GM21381 (cell line): ENCODE measurements around the gene REEP6.
"Not testable (repeated sequence)": the region's sequence is repeated elsewhere in the genome, so short reads cannot be mapped to it uniquely, and the experiment has no call there.

Source experiments
- ATAC-seq: cut with Tn5 transposase; IDR thresholded peaks from one replicate; pipeline ENCODE4 v1.9.1; 2021; ENCODE audit warnings: mild to moderate bottlenecking, moderate library complexity; ENCODE audit not compliant: unreplicated experiment

The REEP6 gene

DNA sequence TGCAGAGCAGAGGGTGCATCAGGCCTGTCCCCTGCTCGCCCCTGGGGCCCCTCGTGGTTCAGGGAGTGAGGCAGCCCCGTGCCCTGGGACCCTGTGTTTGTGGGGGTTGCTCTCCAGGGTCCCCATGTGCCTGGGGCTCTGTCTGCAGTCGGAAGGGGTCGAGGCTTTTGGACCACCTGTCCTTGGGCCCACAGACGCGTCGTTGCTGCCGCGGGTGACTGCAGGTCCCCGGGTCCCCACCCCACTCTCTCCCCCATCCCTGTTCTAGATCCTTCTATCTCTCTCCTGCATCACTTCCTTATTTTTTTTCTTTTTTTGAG lies 2.7 kb upstream of the REEP6 start:
- ATAC-seq = no peak

- ATAC-seq = no peak
Measured at GRCh38 chr19:1489463-1490310, 1.3 kb upstream of the REEP6 start.

DNA sequence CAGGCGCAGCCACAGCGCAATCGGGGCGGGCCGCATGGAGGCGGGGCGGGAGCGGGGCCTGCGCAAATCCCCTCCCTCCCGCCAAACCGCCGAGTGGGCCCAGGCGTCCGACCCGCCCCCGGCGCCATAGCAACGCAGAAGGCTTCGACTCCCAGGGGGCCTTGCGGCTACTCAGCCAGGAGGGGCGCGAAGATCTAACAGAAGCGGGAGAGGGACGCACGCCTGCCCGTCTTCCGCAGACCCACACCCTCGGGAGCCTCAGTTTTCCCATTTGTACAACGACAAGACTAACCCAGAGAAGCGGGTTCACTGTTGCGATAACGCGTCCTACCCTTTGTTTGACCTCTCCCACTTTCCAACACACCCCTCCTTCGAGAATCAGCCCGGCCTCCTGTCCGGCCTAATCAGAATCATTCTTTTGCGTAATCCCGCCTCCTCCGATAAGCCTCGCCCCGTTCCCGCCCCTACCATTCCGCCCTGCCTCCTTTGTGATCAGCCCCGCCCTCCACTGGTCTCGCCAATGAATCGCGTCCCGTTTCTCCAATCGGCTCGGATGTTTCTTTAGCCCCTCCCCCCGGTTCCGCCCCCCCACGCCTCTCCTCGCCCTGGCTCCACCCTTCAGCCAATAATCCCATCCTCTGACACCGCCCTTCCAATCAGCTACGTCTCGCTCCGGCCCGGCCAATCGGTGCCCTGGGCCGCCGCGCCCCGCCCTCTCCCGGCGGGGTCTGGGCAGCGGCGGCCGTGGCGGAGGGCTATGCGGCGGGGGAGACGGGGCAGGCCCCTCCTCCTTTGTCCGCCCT lies 469 bp upstream of the REEP6 start, which contains the start of gene PCSK4:
TSS of gene PCSK4 (minus strand) at position 40 of the 803 bp plus-strand sequence. CDS start at position 36, 4 bp downstream.
- peak; percentile 81 for ATAC-seq

GRCh38 chr19:1491849-1492170 lies 829 bp downstream of the REEP6 start:
- no peak for ATAC-seq

- ATAC-seq = no peak
Measured at GRCh38 chr19:1492474-1493006, 1.6 kb downstream of the REEP6 start.

- ATAC-seq = no peak
Measured at GRCh38 chr19:1494115-1494815, 3.3 kb downstream of the REEP6 start.

DNA sequence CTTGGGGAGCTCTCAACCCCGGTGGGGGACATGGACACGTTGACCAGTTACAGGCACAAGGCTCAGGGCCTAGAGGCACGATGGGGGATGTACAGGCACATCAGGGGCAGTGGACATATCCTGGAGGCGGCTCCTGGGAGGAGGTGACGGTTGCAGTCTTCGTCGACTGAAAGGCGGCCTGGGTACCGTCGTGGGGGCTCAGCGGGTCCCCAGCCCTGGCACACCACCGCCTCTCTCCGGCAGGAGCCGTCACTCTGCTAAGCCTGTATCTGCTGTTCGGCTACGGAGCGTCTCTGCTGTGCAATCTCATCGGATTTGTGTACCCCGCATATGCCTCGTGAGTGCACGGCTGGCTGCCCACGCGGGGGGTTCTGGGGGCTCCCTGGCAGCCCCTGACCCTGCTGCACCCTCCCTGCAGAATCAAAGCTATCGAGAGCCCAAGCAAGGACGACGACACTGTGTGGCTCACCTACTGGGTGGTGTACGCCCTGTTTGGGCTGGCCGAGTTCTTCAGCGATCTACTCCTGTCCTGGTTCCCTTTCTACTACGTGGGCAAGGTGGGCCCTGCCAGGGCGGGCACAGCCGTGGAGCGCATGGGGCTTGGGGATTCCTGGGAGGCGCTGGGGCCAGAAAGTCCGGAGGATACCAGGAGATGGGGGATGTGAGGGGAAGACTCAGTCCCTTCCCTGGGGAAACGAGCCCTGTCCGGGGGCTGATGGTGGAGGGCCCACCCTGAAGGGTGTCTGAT lies 4.2 kb downstream of the REEP6 start:
- ATAC-seq = no peak

DNA sequence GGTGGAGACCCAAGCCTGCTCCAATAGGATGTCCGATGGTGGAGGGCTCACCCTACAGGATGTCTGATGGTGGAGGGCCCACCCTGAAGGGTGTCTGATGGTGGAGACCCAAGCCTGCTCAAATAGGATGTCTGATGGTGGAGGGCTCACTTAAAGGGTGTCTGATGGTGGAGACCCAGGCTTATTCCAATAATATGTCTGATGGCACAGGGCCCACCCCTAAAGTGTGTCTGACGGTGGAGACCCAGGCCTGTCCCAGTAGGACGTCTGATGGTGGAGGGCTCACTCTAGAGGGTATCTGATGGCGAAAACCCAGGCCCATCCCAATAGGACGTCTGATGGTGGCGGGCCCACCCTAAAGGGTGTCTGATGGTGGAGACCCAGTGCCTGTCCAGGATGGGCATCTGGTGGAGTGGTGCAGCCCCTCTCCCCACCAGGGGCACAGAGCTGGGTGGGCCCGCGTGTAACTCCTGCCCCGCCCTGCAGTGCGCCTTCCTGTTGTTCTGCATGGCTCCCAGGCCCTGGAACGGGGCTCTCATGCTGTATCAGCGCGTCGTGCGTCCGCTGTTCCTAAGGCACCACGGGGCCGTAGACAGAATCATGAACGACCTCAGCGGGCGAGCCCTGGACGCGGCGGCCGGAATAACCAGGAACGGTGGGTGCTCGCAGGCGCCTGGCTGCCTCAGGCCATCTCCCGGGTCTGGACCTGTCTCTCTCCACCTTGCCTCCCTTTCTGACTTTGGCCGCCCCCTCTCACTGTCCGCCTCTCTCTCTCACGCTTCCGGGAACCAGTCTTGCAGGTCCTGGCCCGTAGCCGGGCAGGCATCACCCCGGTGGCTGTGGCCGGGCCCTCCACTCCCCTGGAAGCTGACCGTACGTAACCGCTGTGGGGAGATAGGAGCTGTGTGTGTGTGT lies 5.1 kb downstream of the REEP6 start:
- no peak for ATAC-seq

- ATAC-seq = no peak
Measured at GRCh38 chr19:1496714-1497577, 6.0 kb downstream of the REEP6 start.

GRCh38 chr19:1497578-1498235 lies 6.7 kb downstream of the REEP6 start:
- no peak for ATAC-seq

- ATAC-seq = not testable (repeated sequence)
Measured at GRCh38 chr19:1499231-1499630, 8.2 kb downstream of the REEP6 start.

GRCh38 chr19:1501200-1501595 lies 10.2 kb downstream of the REEP6 start:
- no peak for ATAC-seq

DNA sequence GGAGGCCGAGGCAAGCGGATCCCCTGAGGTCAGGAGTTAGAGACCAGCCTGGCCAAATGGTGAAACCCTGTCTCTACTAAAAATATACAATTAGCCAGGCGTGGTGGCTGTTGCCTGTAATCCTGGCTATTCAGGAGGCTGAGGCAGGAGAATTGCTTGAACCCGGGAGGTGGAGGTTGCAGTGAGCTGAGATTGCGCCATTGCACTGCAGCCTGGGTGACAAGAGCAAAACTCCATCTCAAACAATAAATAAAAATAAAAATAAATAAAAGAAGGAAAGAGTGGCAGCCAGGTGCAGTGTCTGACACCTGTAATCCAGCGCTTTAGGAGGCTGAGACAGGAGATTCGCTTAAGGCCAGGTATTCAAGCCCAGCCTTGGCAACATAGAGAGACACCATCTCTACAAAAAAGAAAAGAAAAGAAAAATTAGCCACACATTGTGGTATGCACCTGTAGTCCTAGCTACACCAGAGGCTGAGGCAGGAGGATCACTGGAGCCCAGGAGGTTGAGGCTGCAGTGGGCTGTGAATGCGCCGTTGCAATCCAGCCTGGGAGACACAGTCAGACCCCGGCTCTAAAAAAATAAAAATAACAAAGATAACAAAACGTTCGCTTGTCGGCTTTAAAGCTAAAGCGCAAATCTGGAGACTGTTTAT lies 11.6 kb downstream of the REEP6 start:
- ATAC-seq = no peak

- no peak for ATAC-seq
Measured at GRCh38 chr19:1503089-1503924, 12.3 kb downstream of the REEP6 start.

DNA sequence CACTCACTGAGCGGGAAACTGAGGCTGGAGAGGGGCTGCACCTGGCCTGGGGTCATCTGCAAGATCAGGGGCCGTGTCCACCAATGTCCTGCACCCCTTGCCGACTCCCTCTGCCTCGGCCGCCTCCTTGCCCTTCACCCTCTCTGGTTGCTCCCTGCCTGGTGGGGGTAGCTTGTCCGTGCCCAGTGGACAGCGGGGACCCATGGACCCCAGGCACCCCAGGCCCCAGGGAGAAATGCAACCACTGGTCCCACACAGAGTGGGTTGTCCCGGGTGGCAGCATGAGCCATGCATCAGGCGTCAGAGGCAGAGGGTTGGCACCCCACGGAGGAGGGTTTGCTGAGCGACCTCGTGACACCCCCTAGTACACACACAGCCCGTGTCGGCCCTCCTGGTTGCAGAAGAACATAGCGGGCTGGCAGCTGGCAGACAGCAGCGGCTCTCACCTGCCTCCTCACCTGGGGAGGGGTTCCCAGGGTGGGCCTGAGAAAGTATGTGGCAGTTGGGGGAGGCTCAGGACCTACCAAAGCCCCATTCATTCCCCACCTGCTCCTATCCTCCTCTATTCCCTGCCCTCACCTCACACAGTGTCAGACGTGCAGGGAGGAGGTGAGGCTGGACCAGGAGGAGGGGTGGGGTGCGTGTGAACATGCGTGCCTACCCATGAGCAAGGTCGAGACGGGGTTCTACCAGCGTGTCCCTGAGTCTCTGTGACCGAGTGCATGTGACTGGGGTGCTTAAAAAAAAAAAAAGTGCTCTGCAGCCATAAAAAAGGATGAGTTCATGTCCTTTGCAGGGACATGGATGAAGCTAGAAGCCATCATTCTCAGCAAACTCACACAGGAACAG lies 13.2 kb downstream of the REEP6 start:
- ATAC-seq = no peak

DNA sequence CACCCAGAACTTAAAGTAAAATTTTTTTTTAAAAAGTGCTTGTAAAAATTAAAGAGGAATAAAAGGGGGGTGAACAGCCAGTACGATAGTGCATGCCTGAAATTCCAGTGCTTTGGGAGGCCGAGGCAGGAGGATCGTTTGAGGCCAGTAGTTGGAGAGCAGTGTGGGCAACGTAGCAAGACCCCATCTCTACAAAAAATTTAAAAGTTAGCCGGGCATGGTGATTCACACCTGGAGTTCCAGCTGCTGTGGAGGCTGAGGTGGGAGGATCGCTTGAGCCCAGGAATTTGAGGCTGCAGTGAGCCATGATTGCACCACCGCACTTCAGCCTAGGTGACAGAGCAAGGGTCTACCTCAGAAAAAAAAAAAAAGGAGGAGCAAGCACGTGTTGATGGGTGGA lies 14.0 kb downstream of the REEP6 start:
- ATAC-seq = no peak
